ENCODE measurements around the gene TMEM131.

Gene TMEM131

GRCh38 chr2:97911206-97911921 lies 84.4 kb downstream of the TMEM131 start:
- H3K4me3 ChIP-seq (ENCODE audit: low read length), result no peak overlapping the region
- no peak for TF ChIP-seq CTCF (conservative IDR thresholded peaks at IDR 0.05; ENCODE audit: low read length)
- DNase-seq (ENCODE audit: low read depth), result peak; percentile 10

- DNase-seq (ENCODE audit: low read depth), result no peak
- TF ChIP-seq CTCF (conservative IDR thresholded peaks at IDR 0.05; ENCODE audit: low read length), result no peak
Observed at GRCh38 chr2:97910403-97911205, 85.1 kb downstream of the TMEM131 start.

GRCh38 chr2:97908208-97908676 lies 87.5 kb downstream of the TMEM131 start:
- TF ChIP-seq CTCF (conservative IDR thresholded peaks at IDR 0.05; ENCODE audit: low read length), result no peak
- H3K4me3 ChIP-seq (ENCODE audit: low read length), result no peak overlapping the region
- no peak for DNase-seq (ENCODE audit: low read depth)

More at GRCh38 chr2:97910403-97911205, 85.1 kb downstream of the TMEM131 start:
- no peak overlapping the region for H3K4me3 ChIP-seq (ENCODE audit: low read length)

GRCh38 chr2:97907369-97908100 lies 88.2 kb downstream of the TMEM131 start:
- DNase-seq (ENCODE audit: low read depth), result no peak
- H3K4me3 ChIP-seq (ENCODE audit: low read length), result no peak overlapping the region
- TF ChIP-seq CTCF (conservative IDR thresholded peaks at IDR 0.05; ENCODE audit: low read length), result no peak

- DNase-seq (ENCODE audit: low read depth), result no peak
Observed at GRCh38 chr2:97906307-97906706, 89.4 kb downstream of the TMEM131 start.

GRCh38 chr2:97905294-97905693 lies 90.5 kb downstream of the TMEM131 start:
- TF ChIP-seq CTCF (conservative IDR thresholded peaks at IDR 0.05; ENCODE audit: low read length), result no peak
- no peak for DNase-seq (ENCODE audit: low read depth)
- H3K4me3 ChIP-seq (ENCODE audit: low read length), result no peak overlapping the region

More at GRCh38 chr2:97906307-97906706, 89.4 kb downstream of the TMEM131 start:
- no peak for TF ChIP-seq CTCF (conservative IDR thresholded peaks at IDR 0.05; ENCODE audit: low read length)
- H3K4me3 ChIP-seq (ENCODE audit: low read length), result no peak overlapping the region

Data from AG10803 (cell line).